Skeletal muscle satellite cell (primary cell): Measurements from ENCODE around the gene FN1.
A peak's percentile ranks its signal among the peaks of the same experiment; 100 is the strongest.

Experiments used
- H3K27me3 ChIP-seq: 2 replicates; pipeline ENCODE4 v1.7.0; 2013; ENCODE audit warnings: low read length; ENCODE audit not compliant: control insufficient read depth, insufficient read depth
- H3K36me3 ChIP-seq: 2 replicates; pipeline ENCODE4 v1.7.0; 2013; ENCODE audit warnings: mild to moderate bottlenecking, control low read depth, low read length; ENCODE audit not compliant: insufficient read depth
- H3K4me1 ChIP-seq: 2 replicates; pipeline ENCODE4 v1.7.0; 2013; ENCODE audit warnings: low read length; ENCODE audit not compliant: control insufficient read depth, insufficient read depth
- H3K4me2 ChIP-seq: 2 replicates; pipeline ENCODE4 v1.7.0; 2013; ENCODE audit warnings: mild to moderate bottlenecking, low read length
- H3K4me3 ChIP-seq: 2 replicates; pipeline ENCODE4 v1.7.0; 2013; ENCODE audit warnings: low read length
- H3K9ac ChIP-seq: 2 replicates; pipeline ENCODE4 v1.7.0; 2013; ENCODE audit warnings: mild to moderate bottlenecking, low read depth, low read length, moderate library complexity
- H3K9me3 ChIP-seq: replicated peaks from 2 replicates; pipeline ENCODE4 v1.7.0; 2013; ENCODE audit warnings: mild to moderate bottlenecking, control low read depth, low read length

The FN1 gene

DNA sequence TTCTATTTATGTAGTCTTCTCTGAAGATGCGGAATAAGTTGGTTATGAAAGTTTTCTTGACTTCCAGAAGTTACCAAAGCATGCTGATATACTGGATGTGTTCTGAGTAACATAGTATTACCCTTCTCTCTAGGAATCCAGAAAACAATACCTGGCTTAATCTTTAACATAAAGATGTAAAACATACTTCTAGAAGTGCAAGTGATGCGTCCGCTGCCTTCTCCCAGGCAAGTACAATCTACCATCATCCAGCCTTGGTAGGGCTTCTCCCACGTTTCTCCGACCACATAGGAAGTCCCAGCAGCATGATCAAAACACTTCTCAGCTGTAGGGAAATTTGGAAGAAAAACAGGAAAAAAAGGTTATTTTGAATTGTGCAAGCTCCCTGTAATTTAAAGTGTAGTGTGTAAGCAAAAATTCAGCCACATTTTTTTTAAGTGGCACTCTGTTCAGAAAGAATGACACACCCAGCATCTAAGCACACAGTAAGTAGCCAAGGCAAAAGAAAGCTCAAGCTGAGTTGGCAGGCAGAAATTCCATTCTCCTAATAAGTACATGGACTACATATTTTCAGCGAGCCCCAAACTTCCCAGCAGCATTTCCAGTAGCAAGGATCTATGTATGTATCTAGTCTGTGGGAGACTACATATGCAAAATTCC is 5.2 kb downstream of the FN1 start:
- Histone ChIP-seq H3K9me3 (no peaks in the 10 kb centered on the region), H3K4me3 (peak overlapping the region; percentile 86), H3K27me3 (no peaks in the 10 kb centered on the region), H3K36me3 (peaks cover 94% of the 10 kb centered on the region), H3K4me1 (peaks cover 38% of the 10 kb centered on the region), H3K9ac (peak overlapping the region; percentile 96), H3K4me2 (peak overlapping the region; percentile 88)

- Histone ChIP-seq H3K4me2 (peak overlapping the region; percentile 88), H3K27me3 (no peaks in the 10 kb centered on the region), H3K36me3 (peaks cover 94% of the 10 kb centered on the region), H3K4me1 (peaks cover 43% of the 10 kb centered on the region), H3K4me3 (peak overlapping the region; percentile 86), H3K9ac (peak overlapping the region; percentile 96), H3K9me3 (no peaks in the 10 kb centered on the region)
Measured at GRCh38 chr2:215429424-215429823, 6.4 kb downstream of the FN1 start.

GRCh38 chr2:215428060-215428910 is 7.6 kb downstream of the FN1 start:
- Histone ChIP-seq H3K4me2 (peak overlapping the region; percentile 88), H3K9ac (peak overlapping the region; percentile 96), H3K4me1 (peaks cover 55% of the 10 kb centered on the region), H3K27me3 (no peaks in the 10 kb centered on the region), H3K4me3 (peak overlapping the region; percentile 43), H3K9me3 (no peaks in the 10 kb centered on the region), H3K36me3 (peaks cover 94% of the 10 kb centered on the region)

DNA sequence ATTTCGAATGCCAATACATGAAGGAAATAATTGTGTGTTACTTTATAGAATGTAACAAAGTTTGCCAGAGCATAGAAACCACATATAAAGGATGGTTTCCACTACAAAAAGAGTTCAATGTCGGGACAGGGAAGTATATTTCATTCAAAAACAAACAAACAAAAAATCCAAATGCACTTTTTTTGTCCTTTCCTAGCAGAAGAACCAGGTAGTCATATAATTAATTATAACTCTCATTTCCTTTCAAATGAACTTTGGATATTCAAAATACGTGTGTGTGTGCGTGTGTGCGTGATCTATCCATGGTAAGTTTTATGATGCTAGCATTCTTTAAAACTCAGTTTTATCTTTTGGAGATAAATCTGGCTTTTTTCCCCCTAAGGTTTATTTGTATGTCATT is 8.3 kb downstream of the FN1 start:
- Histone ChIP-seq H3K9ac (no peak overlapping the region), H3K4me1 (peaks cover 55% of the 10 kb centered on the region), H3K36me3 (peaks cover 94% of the 10 kb centered on the region), H3K4me3 (peak overlapping the region; percentile 12), H3K27me3 (no peaks in the 10 kb centered on the region), H3K9me3 (no peaks in the 10 kb centered on the region), H3K4me2 (peak overlapping the region; percentile 88)

- peaks cover 56% of the 10 kb centered on the region for H3K4me1 ChIP-seq
- H3K36me3 ChIP-seq = peaks cover 94% of the 10 kb centered on the region
- H3K4me2 ChIP-seq = peak overlapping the region; percentile 61
- no peak overlapping the region for H3K9ac ChIP-seq
- no peaks in the 10 kb centered on the region for H3K27me3 ChIP-seq
- peak overlapping the region; percentile 2 for H3K4me3 ChIP-seq
- no peaks in the 10 kb centered on the region for H3K9me3 ChIP-seq
Measured at GRCh38 chr2:215425021-215425782, 10.7 kb downstream of the FN1 start.

DNA sequence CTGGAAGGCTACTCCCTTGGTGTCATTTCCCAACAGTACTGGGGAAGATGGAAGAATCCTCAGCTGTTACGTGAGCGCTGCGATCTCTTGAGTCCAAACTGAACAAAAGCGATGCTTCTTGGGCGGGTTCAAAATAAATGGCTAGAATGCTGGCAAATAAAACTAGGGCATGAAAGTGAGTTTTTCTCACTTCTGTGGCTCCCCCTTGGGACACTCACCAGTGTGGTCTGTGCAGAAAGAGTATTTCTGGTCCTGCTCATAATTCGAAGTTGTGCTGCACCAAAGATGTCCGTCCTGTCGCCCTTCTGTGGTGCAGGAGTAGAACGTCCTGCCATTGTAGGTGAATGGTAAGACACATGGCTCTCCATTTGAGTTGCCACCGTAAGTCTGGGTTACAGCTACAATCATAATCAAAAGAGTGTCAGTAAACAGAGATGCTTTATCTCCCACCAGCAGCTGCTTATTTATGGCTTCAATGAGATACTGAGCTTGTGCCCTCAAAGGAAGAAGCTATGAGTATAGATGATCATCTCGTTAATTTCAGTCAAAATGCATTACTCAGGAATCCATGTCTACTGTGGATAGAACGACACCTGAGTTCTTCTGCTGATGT is 11.8 kb downstream of the FN1 start:
- Histone ChIP-seq H3K4me3 (peak overlapping the region; percentile 46), H3K36me3 (peaks cover 94% of the 10 kb centered on the region), H3K4me2 (peak overlapping the region; percentile 61), H3K9ac (peak overlapping the region; percentile 21), H3K4me1 (peaks cover 53% of the 10 kb centered on the region), H3K9me3 (no peaks in the 10 kb centered on the region), H3K27me3 (no peaks in the 10 kb centered on the region)

DNA sequence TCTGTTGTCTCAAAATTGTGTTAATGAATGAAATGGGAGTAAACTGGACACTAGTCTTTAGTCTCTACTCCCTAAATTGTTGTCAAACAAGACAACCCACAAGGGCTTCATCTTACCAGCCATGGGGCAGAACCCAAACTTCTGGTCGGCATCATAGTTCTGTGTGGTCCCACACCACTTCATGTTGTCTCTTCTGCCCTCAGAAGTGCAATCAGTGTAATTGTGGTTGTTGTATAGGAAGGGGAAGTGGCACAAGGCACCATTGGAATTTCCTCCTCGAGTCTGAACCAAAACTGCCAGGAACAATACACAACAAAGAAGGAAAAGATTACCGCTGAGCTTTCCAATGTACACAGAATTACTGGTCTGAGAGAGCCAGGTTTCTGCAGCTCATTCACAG is 12.6 kb downstream of the FN1 start:
- peaks cover 94% of the 10 kb centered on the region for H3K36me3 ChIP-seq
- H3K4me1 ChIP-seq = peaks cover 61% of the 10 kb centered on the region
- H3K9ac ChIP-seq = peak overlapping the region; percentile 0
- H3K27me3 ChIP-seq = no peaks in the 10 kb centered on the region
- peak overlapping the region; percentile 61 for H3K4me2 ChIP-seq
- no peaks in the 10 kb centered on the region for H3K9me3 ChIP-seq
- peak overlapping the region; percentile 46 for H3K4me3 ChIP-seq

GRCh38 chr2:215422676-215423075 is 13.2 kb downstream of the FN1 start:
- Histone ChIP-seq H3K4me3 (no peak overlapping the region), H3K9ac (no peak overlapping the region), H3K36me3 (peaks cover 94% of the 10 kb centered on the region), H3K4me2 (peak overlapping the region; percentile 54), H3K27me3 (no peaks in the 10 kb centered on the region), H3K4me1 (peaks cover 61% of the 10 kb centered on the region), H3K9me3 (no peaks in the 10 kb centered on the region)

- peaks cover 61% of the 10 kb centered on the region for H3K4me1 ChIP-seq
- H3K36me3 ChIP-seq = peaks cover 94% of the 10 kb centered on the region
- H3K9me3 ChIP-seq = no peaks in the 10 kb centered on the region
- peak overlapping the region; percentile 0 for H3K9ac ChIP-seq
- H3K27me3 ChIP-seq = no peaks in the 10 kb centered on the region
- H3K4me3 ChIP-seq = no peak overlapping the region
- H3K4me2 ChIP-seq = peak overlapping the region; percentile 54
Measured at GRCh38 chr2:215421859-215422461, 13.9 kb downstream of the FN1 start.

- Histone ChIP-seq H3K4me3 (no peak overlapping the region), H3K36me3 (peaks cover 100% of the 10 kb centered on the region), H3K9ac (peak overlapping the region; percentile 34), H3K4me1 (peaks cover 58% of the 10 kb centered on the region), H3K4me2 (peak overlapping the region; percentile 32), H3K27me3 (no peaks in the 10 kb centered on the region), H3K9me3 (no peaks in the 10 kb centered on the region)
Measured at GRCh38 chr2:215420471-215420935, 15.4 kb downstream of the FN1 start.
